RPMI7951 (cell line): Measurements from ENCODE around the gene RECQL5. TPM values are rescaled to one million over a fixed set of nuclear protein-coding genes. Genes with fewer than 3 reads are reported as not detected.
"Not testable (repeated sequence)": the region's sequence is repeated elsewhere in the genome, so short reads cannot be mapped to it uniquely, and the experiment has no call there.

Source experiments
- DNase-seq: peaks from one replicate; pipeline ENCODE4 v3.0.0-alpha.2; 2012; ENCODE audit warnings: low read depth
- total RNA-seq: library from RNA; depleted of rRNA; stranded (reverse); fragments of >200 nt; shearing (Covaris generic); gene quantifications from 2 replicates; pipeline ENCODE4 v1.2.3, GENCODE V29; 2014

The RECQL5 gene
- total RNA-seq, 1 experiment from 2014 or later: 9.6 TPM

DNA sequence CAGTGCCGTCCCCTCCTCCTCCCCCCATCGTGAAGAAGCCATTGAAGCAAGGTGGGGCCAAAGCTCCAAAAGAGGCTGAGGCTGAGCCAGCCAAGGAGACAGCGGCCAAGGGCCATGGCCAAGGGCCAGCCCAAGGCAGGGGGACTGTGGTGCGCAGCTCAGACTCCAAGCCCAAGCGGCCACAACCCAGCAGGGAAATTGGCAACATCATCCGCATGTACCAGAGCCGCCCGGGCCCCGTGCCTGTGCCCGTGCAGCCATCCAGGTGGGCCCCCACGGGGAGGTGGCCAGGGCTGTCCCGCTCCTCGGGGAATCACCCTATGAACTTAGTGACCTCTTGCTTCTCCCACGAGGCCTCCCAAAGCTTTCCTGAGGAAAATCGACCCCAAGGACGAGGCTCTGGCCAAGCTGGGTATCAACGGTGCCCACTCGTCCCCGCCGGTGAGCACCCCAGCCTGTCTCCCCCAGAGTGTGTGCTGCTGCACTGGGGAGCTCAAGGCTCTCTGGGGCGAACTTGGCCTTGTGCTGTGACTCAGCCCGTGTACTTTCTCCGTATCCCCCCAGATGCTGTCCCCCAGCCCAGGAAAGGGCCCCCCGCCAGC lies 50.3 kb downstream of the RECQL5 start:
- DNase-seq: no peak

DNA sequence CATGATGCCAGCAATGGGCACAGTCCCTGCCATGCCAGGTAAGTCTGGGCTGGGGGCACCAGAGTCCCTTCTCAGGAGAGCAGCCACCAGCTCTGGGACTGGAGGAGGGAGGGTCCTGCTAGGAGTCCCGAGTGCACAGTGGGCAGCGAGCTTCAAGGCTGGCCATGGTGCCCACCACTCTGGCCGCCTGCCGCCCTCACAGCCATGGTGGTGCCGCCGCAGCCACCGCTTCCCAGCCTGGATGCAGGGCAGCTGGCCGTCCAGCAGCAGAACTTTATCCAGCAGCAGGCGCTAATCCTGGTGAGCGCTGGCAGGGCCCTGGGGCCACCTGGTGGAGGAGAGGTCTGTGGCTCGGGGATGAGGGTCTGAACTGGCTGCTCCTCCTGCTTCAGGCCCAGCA lies 51.7 kb downstream of the RECQL5 start:
- no peak for DNase-seq

DNA sequence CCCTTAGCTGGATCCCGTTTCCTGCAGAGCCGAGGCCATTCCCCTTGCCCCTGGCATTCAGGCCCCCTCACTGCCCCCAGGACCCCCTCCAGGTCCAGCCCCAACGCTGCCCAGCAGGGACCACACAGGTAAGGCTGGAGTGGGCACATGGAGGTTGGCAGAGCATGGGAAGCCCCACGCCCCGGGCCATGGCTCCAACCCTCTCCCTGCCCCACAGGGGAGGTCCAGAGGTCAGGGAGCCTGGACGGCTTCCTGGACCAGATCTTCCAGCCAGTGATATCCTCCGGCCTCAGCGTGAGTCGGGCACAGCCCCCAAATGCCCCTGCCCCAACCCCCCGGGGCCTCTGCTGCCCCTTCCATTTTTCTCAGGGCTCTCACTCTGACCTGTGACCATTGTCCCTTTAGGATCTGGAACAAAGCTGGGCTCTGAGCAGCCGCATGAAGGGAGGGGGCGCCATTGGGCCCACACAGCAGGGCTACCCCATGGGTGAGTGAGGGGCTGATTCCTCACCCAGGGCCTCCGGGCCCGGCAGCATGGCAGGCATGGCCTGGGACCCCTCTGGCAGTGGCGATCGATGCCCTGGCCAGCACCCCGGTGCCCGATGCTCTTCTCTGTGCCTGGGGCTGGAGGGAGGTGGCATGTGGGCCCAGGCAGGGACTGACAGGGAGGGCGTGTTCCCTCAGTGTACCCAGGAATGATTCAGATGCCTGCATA lies 52.2 kb downstream of the RECQL5 start:
- DNase-seq: no peak

DNA sequence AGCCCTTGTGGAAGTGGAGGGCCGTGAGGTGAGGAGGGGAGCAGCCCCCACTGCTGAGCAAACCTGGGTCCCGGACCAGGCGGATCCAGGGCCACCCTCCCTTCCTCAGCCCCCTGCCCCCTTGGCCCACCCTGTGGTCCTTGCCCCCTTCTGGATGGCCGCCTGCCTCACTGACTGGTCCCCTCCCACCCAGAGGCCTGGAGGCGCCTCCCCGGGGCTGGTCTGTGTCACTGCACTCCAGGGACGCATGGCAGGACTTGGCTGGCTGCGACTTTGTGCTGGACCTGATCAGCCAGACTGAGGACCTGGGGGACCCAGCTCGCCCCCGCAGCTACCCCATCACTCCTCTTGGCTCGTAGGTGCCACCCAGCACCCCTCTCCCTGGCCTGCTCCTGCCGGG lies 52.9 kb downstream of the RECQL5 start:
- DNase-seq: no peak

DNA sequence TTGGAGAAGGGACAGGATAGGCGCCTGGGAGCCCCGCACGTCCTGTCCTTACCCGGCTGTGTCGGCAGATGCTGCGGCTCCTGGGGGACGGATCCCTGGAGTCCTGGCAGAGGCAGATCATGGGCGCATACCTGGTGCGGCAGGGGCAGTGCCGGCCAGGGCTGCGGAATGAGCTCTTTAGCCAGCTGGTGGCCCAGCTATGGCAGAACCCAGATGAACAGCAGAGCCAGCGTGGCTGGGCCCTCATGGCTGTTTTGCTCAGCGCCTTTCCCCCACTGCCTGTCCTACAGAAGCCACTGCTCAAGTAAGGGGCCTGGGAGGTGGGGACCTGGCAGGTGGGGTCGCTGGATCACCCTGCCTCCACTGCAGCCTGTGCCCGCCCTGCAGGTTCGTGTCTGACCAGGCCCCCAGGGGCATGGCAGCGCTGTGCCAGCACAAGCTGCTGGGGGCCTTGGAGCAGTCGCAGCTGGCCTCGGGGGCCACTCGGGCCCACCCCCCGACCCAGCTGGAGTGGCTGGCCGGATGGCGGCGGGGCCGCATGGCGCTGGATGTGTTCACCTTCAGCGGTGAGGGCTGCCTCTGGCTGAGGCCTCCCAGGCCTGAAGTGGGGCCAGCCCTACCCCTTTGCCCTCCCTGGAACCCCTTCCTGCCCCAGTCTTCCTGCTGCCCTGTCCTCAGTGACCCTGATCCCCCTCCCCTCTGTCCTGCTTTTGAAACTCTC lies 53.9 kb downstream of the RECQL5 start:
- no peak for DNase-seq

DNA sequence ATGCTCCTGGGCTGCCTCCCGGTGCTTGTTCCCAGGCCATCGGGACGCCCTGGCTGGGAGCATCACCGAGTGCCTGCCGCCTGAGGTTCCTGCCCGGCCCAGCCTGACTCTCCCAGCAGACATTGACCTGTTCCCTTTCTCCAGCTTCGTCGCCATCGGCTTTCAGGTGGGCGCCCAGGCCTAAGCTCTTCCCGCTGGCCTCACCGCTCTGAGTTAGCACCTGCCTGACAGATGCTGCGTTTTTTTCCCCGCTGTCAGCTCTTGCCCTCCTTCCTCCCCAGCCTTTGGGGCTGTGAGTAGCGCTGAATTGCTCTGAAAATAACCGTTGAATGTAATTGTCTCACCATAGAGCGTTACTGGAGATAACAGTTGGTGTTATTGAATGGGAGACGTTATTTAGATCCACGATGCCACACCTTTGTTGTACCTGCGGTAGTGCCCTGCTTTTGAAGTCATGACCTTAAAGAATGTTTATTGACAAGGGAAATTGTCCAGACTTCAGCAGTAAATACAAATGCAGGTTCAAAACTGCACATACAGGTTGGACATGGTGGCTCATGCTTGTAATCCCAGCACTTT lies 55.0 kb downstream of the RECQL5 start:
- no peak for DNase-seq

DNA sequence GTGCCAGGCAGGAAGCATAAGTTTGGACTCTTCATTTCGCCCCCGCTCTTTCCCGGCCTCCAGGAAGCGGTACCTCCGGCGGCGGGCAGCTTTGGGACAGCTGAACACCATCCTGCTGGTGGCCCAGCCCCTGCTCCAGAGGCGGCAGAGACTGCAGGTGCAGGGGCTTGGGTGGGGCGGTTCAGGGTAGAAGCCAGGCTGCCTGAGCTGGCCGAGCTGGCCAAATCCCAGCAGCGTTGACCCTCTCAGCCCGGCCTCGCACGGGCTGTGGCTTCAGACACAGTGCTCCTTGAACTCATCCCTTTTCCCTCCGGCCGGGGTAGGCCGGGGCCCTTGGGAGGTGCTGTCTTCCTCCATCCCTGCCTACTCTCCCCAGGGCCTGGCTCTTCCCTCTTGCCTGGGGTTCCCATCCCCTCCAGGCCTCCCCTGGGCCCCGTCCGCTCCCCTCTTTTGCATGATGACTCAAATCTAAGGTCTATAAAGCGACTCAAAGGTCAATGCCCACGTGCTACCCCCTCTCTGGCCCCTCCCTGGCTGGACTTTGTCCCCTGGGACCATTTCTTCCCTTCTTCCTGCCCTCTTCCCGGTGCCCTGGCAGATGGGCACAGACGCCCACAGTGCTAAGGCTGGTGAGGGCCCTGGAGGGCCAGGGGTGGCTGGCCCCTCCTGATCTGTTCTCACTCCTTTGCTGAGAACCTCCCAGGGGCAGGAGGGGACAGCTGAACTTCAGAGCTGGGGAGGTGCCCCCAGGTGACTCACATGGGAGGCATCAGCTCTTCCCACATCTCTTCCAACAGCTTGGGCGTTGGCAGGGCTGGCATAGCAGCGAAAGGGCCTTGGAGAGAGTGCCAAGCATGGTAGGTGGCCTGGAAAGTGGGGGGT lies 56.6 kb downstream of the RECQL5 start:
- no peak for DNase-seq

DNA sequence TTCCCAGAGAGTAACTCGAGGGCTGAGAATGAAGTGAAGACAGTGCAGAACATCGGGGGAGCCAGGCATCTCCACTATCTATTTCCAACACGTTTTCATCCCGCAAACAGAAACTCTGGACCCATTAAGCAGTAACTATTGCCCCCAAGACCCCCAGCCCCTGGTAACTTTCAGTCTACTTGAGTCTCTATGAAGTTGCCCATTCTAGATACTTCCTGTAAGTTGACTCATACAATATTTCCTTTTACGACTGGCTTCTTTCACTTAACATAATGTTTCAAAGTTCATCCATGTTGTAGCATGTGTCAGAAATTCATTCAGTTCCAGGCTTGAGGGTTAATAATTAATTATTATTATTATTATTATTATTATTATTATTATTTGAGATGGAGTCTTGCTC lies 59.9 kb downstream of the RECQL5 start:
- DNase-seq: no peak

DNA sequence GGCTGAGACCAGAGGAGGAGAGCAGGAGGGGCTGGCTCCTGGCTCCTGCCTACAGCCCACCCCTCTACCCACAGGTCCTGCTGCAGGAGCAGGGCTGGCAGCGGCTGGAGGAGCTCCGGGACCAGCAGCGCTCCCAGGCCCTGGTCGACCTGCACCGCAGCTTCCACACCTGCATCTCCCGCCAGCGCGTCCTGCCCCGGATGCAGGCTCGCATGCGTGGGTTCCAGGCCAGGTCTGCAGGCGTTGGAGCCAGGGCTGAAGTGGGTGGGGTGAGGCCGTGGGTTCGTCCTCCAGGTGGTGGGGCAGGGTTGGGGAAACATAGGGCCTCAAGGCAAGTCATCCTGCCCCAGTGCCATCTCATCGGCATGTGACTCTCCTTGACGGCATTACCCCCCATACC lies 61.2 kb downstream of the RECQL5 start:
- DNase-seq: no peak

DNA sequence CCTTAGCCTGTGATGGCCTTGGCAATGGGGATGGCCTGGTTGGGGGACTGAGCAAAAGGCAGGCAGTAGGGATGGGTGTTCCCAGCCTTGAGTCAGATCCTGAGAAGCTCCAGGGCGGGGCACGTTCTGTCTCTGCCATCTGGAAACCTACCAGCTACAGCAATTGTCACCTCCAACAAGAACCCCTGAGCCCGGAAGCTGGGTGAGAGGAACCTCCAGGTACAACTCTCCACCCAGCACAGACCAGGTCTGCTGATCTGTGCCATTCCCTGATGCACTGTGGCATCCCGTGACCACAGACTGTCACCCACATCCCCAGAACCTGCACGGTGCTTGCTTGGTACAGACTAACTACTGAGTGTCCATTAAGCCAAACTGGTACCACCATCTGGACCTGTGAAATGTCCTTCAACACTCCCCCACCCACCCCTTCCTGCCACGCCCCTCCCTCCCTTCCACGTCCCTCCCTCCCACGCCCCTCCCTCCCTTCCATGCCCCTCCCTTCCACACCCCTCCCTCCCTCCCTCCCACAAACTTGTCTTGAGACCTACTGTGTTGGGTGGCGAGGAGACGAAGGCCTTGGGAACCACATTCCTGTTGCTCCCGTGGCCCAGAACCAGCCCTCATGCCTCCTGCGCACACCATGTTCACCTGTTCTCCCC lies 62.8 kb downstream of the RECQL5 start:
- no peak for DNase-seq

DNA sequence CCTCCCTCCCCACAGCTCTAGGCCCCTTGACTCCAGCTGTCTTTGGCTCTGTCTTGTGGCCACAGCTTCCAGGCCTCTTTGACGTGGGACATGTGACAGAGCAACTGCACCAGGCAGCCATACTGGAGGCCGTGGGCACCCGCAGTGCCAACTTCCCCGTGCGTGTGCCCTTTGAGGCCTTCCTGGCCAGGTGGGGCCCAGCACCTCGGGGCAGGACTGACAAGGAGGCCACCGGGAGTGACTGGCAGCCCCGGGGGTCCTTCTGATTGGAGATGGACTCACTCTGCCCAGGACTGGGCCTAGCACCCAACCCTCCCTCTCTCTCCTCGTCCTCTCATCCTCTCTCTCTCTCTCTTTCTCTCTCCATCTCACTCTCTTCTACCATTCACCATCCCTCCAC lies 63.8 kb downstream of the RECQL5 start:
- no peak for DNase-seq

DNA sequence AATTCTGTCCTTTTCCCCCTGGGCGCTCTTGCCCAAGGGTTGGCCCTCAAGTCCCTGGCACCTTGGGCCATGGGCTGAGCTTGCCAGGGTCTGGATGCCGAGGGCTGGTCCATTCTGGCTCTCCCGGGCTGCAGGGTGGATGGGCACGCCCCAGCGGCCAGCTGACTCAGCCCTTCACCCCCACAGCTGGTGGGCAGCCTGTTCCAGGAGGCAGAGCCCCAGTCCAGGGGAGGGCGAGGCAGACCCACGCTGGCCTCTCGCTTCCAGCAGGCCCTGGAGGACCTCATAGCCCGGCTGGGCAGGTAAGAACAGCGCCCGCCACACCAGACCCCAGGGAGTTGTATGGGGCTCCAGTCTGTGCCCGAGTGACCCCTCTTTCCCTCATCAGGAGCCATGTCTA lies 64.3 kb downstream of the RECQL5 start:
- peak; percentile 13 for DNase-seq

DNA sequence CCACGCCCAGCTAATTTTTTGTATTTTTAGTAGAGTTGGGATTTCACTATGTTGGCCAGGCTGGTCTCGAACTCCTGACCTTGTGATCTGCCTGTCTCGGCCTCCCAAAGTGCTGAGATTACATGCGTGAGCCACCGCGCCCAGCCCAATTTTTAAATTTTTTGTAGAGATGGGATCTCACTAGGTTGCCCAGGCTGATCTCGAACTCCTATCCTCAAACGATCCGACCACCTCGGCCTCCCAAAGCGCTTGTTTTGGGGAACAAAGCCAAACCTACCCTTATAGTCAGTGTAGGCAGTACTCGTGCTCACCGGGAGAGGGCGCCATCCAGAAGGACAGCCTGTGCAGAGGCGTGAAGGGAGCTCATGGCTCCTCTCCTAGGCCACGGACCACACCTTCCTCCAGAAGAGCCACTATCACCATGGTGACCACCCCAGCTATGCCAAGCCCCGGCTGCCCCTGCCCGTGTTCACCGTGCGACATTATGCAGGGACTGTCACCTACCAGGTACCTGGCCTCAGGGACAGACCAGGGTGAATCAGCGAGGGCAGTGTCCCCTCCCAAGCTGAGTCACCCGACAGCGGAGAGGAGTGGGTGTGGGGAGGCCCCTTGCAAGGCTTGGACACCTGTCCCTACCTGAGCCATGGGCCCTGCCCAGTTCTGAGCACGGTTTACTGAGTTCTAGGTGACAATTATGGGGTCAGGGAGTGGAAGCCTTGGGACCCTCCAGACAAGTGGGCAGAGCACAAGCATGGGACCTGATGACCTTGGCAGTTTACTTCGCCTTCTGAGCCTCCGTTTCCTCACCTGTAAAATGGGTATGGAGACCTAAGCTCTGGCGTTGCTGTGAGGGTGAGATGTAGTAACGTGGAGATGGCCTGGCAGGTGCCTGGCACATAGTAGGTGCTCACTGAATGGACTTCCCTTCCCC lies 65.6 kb downstream of the RECQL5 start:
- DNase-seq: peak; percentile 38

DNA sequence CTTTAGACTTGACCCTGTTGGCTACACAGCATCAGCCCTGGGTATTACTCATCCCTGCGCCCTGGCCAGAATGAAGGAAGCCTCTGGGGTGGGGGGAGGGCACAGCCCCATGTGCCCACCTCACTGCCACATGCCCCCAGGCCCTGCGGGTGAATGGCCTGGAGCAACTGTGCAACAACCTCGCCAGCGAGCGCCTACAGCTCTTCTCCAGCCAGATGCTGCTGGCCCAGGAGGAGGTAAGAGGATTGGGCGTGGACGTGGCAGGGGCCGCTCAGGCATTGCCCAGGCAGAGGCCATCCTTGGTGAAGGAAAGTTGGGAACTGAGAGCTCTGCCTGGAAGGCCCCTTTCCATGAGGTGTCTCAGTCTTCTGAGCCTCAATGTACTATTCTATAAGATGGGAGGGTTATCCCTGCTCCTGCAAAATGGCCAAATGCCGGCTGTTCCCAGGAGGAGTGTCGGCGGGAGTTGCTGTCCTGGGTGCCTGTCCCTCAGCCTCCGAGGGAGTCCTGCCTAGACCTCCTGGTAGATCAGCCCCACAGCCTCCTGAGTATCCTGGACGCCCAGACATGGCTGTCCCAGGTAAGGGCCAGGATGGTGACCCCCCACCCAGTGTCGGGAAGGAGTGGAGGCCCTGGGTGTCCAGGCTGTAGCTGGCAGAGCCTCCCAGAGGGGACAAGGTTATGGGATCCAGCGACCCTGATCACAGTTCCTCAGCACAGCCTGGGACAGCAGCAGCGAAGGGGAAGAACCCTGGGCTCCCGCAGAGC lies 70.5 kb downstream of the RECQL5 start:
- no peak for DNase-seq

DNA sequence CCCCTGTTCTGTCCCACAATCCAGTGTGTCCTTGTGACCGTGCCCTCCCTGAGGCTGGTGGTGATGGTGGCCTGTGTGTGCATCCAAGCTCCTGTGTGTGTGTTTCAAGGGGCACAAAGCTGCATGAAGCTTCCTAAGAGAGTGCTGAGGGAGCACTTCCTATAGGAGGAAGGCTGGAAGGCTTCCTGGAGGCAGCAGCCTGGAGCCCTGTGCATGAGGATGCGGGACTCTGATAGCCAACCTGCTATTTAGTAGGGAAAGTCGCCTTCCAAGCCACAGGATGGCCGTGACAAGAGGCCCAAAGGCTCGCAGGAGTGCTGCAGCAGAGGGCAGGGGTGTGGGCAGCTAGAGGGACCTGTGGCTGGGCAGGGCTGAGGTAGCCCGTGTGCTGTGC lies 71.0 kb downstream of the RECQL5 start:
- DNase-seq: no peak

DNA sequence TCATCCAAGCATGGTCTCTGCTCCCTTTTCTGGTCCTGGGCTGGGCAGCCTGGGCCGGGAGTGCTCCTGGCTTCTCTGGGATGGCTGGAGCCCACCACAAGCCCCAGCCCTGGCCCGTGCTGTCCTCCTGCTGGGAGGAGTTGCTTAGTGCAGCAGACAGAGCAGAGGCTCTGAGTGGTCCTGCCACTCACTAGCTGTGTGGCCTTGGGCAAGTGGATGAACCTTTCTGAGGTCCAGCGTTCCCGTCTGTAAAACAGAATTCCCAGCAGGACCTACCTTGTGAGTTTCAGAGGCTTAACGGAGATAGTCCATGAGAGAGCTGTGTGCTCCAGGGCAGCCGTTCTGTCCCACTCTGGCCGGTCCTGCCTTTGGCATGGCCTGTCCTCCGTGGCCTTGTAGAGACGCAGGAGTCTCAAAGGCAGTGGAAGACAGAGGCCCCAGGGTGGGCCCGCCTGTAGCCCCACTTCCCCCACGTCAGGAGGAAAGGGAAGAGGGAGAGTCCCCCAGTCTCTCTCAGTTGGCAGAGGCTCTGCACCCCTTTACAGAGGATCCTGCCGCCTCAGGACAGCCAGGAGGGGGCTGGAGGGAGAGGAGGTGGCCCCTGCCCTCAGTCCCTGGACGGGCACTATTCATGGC lies 71.6 kb downstream of the RECQL5 start:
- DNase-seq: no peak

DNA sequence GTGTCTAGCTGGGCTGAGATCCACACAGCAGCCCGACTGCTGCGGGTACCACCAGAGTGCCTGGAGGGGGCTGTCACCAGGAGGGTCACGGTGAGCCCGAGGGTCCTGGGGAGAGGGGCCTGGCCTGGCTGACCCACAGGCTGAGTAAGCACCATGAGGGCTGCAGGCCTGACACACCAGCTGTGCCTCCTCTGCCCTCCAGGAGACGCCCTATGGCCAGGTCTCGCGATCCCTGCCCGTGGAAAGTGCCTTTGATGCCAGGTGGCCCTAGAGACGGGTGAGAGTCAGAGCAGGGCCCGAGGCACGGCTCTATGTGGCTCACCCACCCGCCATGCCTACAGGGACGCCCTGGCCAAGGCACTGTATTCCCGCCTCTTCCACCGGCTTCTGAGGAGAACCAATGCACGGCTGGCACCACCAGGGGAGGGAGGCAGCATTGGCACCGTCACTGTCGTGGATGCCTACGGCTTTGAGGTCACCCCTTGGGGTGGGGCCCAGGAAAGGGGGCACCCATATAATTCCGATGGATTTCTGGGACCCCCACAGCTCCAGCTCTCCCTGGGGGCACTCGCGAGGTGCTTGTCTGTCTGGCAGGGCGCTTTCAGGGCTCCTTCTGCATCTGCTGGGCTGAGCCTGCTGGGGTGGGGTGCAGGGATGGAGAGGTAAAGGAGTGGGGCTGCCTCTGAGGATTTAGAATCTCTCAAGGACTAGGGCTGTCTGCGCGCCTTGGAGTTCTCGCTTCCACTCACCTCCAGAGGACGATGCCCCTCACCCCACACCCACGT lies 72.3 kb downstream of the RECQL5 start:
- no peak for DNase-seq

DNA sequence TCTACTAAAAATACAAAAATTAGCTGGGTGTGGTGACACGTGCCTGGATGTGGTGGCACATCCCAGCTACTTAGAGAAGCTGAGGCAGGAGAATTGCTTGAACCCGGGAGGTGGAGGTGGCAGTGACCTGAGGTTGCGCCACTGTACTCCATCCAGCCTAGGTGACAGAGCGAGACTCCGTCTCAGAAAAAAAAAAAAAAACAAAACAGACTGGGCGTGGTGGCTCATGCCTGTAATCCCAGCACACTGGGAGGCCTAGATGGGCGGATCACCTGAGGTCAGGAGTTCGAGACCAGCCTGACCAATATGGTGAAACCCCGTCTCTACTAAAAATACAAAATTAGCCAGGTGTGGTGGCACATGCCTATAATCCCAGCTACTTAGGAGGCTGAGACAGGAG lies 73.5 kb downstream of the RECQL5 start:
- not testable (repeated sequence) for DNase-seq
